GM18517 (cell line): ENCODE data around the gene KIZ.

ENCODE experiments used
- ATAC-seq: cut with Tn5 transposase; IDR thresholded peaks from one replicate; pipeline ENCODE4 v1.9.1; 2021; ENCODE audit warnings: mild to moderate bottlenecking, moderate library complexity; ENCODE audit not compliant: unreplicated experiment

The KIZ gene

DNA sequence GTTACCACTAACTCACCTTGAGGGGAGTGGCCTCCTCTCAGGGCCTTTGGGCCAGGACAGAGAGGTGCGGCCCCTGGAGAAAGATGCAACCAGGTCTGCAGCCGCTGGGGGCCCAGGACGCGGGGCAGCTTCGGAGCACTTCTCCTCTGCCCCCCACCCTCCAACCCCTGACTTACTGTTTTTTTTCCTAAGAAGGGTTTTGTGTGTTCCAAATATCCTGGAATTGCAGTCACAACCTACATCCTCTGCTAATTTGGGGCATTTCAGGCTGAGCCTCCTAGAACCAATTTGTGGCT is 21.5 kb upstream of the KIZ start:
- no peak for ATAC-seq

- ATAC-seq = no peak
Observed at GRCh38 chr20:21104921-21105320, 21.0 kb upstream of the KIZ start.

GRCh38 chr20:21105429-21106170 is 20.3 kb upstream of the KIZ start:
- no peak for ATAC-seq

DNA sequence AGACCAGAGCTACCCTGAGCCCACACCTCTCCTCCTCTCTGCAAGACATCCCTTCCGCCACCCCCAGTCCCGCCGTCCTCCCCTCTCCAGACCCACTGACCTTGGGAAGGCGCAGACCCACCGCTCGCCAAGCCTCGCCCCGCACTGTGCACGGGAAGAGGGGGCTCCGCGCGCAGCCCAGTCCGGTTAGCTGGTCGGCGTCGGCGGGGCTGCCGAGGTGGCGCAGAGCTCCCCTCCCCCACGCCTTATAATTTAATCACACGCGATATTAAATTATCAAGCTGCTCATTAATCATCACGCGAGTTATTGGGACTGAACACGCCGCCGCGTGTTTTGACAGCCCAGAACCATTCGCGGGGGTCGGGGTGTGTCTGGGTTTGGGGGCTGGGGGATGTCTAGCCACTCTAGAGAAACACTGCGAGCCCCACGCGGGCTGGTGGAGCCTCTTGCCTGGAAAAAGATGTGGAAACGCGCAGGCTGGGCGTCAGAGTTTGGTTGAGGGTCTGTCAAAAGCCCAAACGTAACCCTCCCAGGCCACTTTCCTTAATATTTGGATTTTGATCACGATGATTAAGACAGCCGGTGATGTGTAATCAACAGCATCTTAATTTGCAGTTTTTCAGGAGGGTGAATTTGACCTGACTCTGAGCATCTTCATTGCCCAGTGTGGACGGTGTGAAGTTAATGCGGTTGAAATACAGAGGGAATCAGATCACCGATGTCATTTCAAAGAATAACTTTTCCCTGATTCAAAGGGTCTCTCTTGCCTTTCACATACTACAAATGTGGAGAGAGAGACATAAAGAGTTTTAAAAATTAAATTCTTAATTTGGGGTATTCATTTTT is 19.5 kb upstream of the KIZ start, which contains the start of gene LINC00237:
LINC00237 (minus strand) TSS at position 188 of the 847 bp plus-strand sequence.
- ATAC-seq = no peak

DNA sequence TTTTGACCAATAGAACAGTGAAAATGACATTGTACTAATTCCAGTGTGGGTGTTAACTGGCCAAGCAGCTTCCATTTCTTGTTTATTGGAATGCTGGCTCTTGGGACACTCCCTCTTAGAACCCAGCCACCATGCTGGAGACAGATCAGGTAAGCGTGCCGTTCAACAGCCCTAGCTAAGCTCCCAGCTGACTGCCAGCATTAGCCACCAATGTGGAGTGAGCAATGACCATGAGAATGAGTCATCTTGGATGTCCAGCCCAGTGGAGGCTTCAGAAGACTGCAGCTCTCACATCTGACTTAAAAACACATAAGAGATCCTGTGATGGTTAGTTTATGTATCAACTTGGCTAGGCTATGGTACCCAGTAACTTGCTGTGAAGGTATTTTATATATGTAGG is 16.7 kb upstream of the KIZ start:
- ATAC-seq = no peak

DNA sequence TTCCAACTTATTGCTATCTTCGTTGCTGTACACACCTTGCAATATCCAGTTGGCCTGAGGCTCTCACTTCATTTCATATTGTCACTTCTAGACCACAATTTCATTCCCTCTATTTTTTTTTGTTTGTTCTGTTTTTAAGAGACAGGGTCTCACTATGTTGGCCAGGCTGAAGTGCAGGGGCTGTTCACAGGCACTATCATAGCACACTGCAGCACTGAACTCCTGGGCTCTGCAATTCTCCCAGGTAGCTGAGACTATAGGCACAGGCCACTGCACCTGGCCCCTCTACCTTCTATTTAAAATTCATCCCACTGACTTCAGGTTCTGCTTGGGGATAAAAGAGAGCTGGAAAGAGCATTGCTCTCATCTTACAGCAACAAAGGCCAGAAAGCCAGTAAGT is 15.1 kb upstream of the KIZ start:
- no peak for ATAC-seq

DNA sequence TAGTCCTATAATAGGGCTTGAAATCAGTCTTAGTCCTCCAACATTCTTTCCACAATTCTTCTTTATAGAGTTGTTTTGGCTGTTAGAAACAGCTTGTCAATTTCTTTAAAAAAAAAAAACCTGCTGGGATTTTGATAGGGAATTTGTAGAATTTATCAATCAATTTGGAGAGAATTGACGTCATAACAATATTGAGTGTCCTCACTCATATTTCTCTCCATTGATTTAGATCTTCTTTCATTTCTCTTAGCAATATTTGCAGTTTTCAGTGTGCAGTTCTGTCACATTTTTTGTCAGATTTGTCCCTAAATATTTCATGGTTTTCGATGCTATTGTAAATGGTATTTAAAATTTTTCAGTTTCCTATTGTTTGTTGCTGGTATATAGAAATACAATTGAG is 14.5 kb upstream of the KIZ start:
- no peak for ATAC-seq

DNA sequence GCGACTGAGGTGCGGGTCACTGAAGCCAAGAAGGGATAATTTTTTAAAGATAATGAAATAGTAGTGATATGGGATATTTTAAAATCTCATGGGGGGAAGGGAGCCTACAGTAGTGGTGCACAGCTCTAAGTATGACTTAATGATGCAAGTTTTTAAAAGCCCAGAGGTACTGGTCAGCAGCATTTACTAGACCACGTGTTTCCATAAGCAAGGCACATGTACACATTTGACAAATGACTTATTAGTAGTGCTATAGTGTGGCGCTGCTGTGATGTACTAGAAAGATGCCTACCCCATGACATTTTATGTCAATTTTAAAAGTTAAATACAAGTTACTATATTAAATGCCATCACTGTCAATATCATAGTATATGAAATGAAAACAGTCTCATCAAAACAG is 12.2 kb upstream of the KIZ start:
- no peak for ATAC-seq

DNA sequence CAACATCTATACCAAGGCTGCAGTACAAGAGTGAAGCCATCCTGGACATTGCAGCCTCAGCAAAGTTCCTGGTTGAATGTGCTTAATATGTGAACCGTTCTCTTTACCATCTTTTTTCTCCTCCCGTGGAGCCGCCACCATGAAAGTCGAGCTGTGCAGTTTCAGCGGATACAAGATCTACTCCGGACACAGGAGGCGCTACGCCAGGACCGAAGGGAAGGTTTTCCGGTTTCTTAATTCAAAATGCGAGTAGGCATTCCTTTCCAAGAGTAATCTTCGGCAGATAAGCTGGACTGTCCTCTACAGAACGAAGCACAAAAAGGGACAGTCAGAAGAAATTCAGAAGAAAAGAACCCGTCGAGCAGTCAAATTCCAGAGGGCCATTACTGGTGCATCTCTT is 11.3 kb upstream of the KIZ start:
- ATAC-seq = no peak

- no peak for ATAC-seq
Observed at GRCh38 chr20:21117521-21117920, 8.4 kb upstream of the KIZ start.

GRCh38 chr20:21118138-21118537 is 7.7 kb upstream of the KIZ start:
- ATAC-seq = no peak

GRCh38 chr20:21118782-21119181 is 7.1 kb upstream of the KIZ start:
- no peak for ATAC-seq

- ATAC-seq = no peak
Observed at GRCh38 chr20:21124190-21124589, 1.7 kb upstream of the KIZ start.

- ATAC-seq = peak; percentile 40
Observed at GRCh38 chr20:21125072-21125848, 622 bp upstream of the KIZ start.

DNA sequence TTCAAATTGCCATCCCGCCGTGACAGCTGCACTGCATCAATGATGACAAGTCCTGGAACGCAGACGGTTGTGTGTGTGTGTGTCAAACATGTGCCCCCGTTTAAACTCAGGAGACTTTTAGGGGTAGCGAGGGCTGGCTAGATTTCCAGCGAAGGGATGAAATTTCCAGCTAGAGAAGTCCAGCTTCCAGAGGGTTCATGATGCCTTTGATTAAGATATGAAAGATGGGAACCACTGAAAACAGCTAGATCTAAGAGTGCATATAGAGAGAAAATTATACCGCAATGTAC is 644 bp downstream of the KIZ start:
- ATAC-seq = no peak

DNA sequence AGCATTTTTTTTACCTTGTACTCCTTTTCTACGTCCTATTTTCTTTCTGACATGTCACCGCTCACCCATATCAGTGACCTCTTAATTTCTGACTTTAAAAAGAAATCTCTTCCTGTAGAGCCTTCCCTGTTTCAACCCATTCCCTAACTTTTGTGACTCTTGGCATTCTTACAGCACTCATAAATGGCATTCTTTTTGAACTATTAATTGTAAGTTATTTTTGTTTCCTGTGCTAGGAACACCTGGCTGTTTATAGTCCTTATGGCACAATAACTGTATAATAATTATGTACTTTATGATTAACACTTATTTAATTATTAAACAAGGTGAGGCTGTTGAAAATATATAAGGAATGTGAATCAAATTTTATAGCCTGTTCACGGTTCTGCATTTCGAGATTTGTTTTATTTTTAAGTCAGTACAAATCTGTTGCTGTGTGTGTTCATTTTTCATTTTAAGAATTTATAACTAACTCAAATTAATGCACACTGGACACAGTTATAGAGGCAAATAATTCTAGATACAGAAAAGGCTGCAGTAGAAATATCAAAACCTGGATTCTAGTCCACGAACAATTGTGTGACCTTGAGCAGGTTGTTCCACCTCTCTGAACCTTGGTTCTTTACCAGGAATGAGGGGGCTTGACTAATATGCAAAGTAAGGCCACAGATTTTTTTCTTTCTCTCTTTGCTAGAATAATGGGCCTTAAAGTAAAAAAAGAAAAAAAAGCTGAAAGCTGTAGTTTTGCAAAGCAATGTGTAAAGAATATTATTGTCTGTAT is 1.5 kb downstream of the KIZ start:
- ATAC-seq = no peak

DNA sequence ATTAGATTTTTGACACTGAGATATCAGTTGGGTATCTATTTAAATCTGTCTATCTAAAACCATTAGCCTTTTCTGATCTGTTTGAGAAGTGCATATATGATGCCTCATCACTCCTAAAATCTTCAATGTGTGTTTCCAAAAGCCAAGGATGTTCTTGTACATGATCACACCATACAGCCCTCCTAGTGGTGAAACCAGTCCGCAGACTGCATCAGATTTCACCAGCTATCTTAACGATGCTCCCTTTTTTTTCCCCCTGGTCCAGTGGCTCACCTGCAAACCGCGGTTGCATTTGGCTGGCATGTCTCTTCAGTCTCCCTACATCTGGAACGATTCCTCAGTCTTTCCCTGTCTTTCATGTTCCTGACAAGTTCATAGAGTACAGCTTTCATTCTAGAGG is 4.0 kb downstream of the KIZ start:
- no peak for ATAC-seq

DNA sequence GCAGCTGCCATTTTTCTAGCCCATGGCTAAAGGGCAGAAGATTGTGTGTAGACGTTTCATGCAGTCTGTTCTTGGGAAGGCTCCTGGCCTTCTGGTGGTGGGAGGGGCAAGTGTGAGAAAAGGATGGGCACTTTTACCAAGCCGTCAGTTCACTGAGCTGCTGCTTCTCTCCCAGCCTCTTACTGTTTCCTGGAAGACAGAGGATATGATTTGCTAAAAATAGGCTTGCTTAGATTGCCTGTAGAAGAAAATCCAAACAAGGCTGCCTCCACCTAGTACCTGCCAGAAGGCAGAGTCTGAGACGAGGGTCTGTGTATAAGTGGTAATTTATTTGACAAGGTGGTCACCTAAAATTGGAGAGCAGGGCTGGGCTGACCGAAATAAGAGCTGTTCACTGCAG is 7.5 kb downstream of the KIZ start:
- no peak for ATAC-seq

DNA sequence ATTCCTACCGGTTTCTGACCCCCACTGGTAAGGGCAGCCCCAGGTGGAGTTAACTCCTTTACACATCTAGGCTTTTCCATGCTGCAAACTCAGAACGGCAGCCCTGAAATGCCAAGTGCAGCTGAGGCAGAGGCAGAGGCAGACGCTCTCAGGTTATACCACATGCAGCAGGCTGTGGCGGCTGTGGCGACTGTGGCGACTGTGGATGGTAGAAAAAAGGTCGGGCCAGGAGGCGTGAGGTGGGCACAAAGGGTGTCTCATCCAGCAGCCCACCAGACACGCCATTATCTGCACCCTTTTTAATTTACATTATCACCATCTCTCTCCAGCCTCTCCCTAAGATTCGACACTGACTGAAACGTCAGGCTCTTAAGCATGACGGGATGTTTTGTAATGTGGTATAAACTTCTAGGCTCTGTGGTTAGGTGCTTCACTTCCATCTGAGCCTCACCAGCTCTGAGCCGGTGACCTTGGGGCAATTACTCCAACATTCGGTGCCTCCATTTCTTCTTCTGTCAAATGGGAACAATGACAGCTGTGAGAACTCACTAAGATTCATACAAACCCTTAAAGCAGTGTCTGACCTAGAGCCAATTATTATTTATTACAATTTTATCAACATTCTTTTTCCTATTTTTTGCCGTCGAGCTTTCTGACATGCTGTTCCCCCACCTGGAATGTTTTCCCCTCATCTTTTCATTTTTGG is 8.2 kb downstream of the KIZ start:
- ATAC-seq = no peak

DNA sequence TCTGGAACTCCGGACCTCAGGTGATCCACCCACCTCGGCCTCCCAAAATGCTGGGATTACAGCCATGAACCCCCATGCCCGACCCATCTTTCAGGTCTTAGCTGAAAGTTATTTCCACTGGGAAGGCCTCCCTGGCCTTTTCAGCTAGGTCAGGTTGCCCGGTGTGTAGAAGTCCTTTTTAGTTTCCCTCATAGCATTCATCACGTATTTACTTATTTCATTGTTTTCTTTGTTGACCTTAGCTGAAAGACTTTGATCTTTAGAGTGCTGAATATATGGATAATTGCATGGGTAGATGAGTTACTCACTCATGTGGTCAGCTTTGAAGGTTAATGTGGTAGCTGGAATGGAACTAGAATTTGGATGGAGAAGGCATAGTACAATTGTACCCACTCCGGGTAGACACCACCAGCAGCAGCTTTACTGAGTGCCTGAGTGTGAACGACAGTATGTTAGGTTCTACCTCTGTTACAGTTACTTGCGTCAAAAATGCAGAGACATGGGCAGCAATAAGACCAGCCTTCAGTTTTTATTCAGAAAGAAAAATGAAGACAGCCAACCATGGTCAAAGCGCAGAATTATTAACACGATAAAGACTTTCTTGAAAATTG is 9.1 kb downstream of the KIZ start:
- no peak for ATAC-seq
